ENCODE results near the gene CDAN1. TPM values are rescaled to one million over a fixed set of nuclear protein-coding genes. Genes with fewer than 3 reads are reported as not detected.

CDAN1 gene
- total RNA-seq, 1 donor from 2014 or later = 20.6 TPM

DNA sequence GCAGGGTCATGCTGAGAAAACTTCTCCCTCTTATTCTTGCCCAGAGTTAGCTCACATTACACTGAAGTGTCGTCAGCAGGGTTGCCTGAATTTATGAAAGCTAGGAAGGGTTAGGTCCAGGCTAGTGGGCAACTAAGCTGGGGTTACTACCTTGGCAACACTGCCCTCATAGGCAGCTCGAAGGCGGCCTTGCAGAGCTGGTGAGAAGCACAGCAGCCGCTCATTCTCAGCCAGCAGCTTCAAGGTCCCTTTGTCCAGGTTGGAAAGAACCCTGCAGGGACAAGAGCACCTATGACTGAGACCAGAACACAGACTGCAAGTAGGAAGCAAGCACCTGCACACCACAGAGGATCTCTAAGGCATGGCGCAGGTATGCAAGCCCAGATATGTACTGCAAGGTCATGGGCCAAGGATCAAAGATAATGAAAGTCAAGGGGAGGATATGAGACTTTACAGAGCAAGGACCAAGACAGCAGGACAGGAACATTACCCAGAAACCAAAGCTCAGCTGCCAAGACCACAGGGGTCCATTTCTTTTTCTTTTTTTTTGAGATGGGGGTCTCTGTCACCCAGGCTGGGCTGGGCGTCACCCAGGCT, 2.8 kb downstream of the CDAN1 start:
- no peak overlapping the region for H3K27ac Mint-ChIP-seq (ENCODE audit: unreplicated experiment)

DNA sequence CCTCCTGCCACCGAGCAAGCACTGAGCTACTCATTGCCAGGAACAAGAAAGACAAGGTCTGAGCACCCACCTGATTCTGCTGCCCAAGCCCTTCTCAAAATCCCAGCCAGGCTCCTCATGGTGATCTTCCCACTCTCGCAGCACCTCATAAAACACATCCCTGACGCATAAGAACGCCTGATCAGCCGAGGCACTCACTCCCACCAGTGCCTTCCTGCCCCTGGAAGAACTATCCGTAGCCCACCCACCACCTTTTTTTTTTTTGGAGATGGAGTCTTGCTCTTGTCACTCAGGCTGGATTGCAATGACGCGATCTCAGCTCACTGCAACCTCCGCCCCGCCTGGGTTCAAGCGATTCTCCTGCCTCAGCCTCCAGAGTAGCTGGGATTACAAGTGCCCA, 3.9 kb downstream of the CDAN1 start:
- Mint-ChIP-seq H3K4me3 (ENCODE audit: unreplicated experiment) (no peak overlapping the region), H3K4me1 (ENCODE audit: low read depth, unreplicated experiment) (peaks cover 19% of the 10 kb centered on the region), H3K36me3 (ENCODE audit: unreplicated experiment) (no peaks in the 10 kb centered on the region), H3K27ac (ENCODE audit: unreplicated experiment) (no peak overlapping the region), H3K27me3 (ENCODE audit: unreplicated experiment) (peaks cover 17% of the 10 kb centered on the region), H3K9me3 (ENCODE audit: unreplicated experiment) (peaks cover 16% of the 10 kb centered on the region)
- TF ChIP-seq, protein P1, sequence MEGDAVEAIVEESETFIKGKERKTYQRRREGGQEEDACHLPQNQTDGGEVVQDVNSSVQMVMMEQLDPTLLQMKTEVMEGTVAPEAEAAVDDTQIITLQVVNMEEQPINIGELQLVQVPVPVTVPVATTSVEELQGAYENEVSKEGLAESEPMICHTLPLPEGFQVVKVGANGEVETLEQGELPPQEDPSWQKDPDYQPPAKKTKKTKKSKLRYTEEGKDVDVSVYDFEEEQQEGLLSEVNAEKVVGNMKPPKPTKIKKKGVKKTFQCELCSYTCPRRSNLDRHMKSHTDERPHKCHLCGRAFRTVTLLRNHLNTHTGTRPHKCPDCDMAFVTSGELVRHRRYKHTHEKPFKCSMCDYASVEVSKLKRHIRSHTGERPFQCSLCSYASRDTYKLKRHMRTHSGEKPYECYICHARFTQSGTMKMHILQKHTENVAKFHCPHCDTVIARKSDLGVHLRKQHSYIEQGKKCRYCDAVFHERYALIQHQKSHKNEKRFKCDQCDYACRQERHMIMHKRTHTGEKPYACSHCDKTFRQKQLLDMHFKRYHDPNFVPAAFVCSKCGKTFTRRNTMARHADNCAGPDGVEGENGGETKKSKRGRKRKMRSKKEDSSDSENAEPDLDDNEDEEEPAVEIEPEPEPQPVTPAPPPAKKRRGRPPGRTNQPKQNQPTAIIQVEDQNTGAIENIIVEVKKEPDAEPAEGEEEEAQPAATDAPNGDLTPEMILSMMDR (IDR thresholded peaks at IDR 0.05; ENCODE audit: partially characterized antibody, unreplicated experiment) = no peak
- no peak for DNase-seq

More for the DNA sequence above, 2.8 kb downstream of the CDAN1 start:
- Mint-ChIP-seq H3K9me3 (ENCODE audit: unreplicated experiment) (peaks cover 15% of the 10 kb centered on the region), H3K36me3 (ENCODE audit: unreplicated experiment) (no peaks in the 10 kb centered on the region), H3K4me3 (ENCODE audit: unreplicated experiment) (no peak overlapping the region), H3K4me1 (ENCODE audit: low read depth, unreplicated experiment) (peaks cover 12% of the 10 kb centered on the region), H3K27me3 (ENCODE audit: unreplicated experiment) (peaks cover 12% of the 10 kb centered on the region)
- TF ChIP-seq, protein P1 (IDR thresholded peaks at IDR 0.05; ENCODE audit: partially characterized antibody, unreplicated experiment) = no peak
- no peak for DNase-seq

DNA sequence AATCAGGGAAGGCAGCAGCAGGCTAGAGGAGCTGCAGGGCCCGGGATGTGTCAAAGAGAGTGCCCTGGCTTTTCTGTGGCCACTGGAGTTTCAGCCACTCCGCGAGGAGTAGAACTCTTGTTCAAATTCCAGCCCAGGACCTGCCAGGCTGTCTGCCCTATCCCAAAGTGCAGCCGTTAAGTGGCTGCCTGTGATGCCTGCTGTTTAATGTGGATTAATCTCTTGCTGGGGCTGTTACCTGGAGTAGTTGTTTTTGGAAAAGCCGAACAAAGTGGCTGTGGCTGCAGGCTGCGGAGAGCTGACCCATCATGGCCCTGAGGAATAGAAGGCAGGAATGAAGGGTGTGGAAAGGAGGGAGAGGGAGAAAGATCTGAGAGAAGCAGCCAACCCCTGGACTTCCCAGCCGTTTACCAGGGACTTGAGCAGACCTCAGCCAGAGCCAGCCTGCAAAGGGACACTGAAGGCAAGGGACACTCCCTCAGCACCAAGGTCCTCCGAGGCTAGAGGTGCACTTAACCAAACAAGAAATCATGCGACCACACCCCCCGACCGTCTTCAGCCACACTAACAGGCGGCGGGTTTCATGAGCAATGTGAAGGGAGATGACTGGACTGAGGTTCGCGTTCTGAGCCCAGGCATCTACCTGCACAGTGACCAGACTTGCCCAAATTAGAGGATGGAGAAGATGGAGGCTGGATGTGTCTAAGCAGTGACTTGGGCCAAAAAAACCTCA, 4.7 kb downstream of the CDAN1 start:
- Mint-ChIP-seq H3K9me3 (ENCODE audit: unreplicated experiment) (peaks cover 17% of the 10 kb centered on the region), H3K27me3 (ENCODE audit: unreplicated experiment) (peaks cover 15% of the 10 kb centered on the region), H3K4me1 (ENCODE audit: low read depth, unreplicated experiment) (peaks cover 22% of the 10 kb centered on the region), H3K27ac (ENCODE audit: unreplicated experiment) (no peak overlapping the region), H3K36me3 (ENCODE audit: unreplicated experiment) (no peaks in the 10 kb centered on the region), H3K4me3 (ENCODE audit: unreplicated experiment) (no peak overlapping the region)
- no peak for DNase-seq
- TF ChIP-seq, protein P1 (IDR thresholded peaks at IDR 0.05; ENCODE audit: partially characterized antibody, unreplicated experiment) = no peak

DNA sequence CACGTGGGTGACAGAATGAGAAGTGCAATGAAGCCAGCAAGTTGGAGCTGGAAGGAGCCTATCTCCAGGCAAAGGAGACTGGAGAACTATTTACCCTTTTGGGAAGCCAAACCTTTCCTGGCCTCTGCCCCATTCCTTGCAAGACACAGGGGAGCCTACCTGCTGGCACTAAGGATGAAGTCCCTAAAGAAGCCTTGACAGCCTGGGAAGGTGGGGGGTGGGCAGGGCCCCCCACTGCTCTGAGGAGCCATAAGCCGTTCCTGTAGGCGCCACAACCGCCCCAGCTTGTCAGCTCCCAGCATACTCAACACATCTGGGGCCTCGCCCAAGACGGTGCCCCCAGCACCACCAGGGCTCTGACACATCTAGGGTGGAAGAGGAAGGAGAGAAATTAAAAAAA, 5.5 kb downstream of the CDAN1 start:
- TF ChIP-seq, protein P1 (IDR thresholded peaks at IDR 0.05; ENCODE audit: partially characterized antibody, unreplicated experiment) = no peak
- peaks cover 30% of the 10 kb centered on the region for H3K4me1 Mint-ChIP-seq (ENCODE audit: low read depth, unreplicated experiment)
- peaks cover 15% of the 10 kb centered on the region for H3K27me3 Mint-ChIP-seq (ENCODE audit: unreplicated experiment)
- peaks cover 17% of the 10 kb centered on the region for H3K9me3 Mint-ChIP-seq (ENCODE audit: unreplicated experiment)
- H3K4me3 Mint-ChIP-seq (ENCODE audit: unreplicated experiment) = no peak overlapping the region
- DNase-seq = no peak
- H3K36me3 Mint-ChIP-seq (ENCODE audit: unreplicated experiment) = no peaks in the 10 kb centered on the region
- no peak overlapping the region for H3K27ac Mint-ChIP-seq (ENCODE audit: unreplicated experiment)

DNA sequence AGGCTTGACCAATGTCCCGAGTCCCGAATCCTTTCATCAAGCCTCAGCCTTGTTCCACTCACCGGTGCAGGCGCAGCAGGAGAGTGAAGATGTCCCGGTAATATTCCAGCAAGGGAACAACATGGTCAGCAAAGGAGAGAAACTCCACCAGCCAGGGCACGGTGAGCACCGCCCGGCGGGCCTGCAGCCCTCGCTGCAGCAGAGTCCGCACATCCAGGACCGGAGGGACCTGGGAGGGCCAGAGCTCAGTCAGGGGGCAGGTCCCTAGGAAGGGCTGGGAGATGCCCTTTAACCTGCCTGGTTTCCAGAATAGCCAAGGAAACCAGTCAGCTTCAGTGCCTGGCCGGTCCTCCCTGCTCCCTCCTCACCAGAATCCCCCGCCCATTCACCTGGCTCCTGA, 6.4 kb downstream of the CDAN1 start:
- no peak overlapping the region for H3K4me3 Mint-ChIP-seq (ENCODE audit: unreplicated experiment)
- TF ChIP-seq, protein P1 (IDR thresholded peaks at IDR 0.05; ENCODE audit: partially characterized antibody, unreplicated experiment) = no peak
- H3K36me3 Mint-ChIP-seq (ENCODE audit: unreplicated experiment) = no peaks in the 10 kb centered on the region

More for the DNA sequence above, 6.4 kb downstream of the CDAN1 start:
- H3K27ac Mint-ChIP-seq (ENCODE audit: unreplicated experiment) = no peak overlapping the region
- H3K4me1 Mint-ChIP-seq (ENCODE audit: low read depth, unreplicated experiment) = peaks cover 31% of the 10 kb centered on the region
- no peak for DNase-seq
- H3K9me3 Mint-ChIP-seq (ENCODE audit: unreplicated experiment) = peaks cover 17% of the 10 kb centered on the region
- peaks cover 15% of the 10 kb centered on the region for H3K27me3 Mint-ChIP-seq (ENCODE audit: unreplicated experiment)

Data from glutamatergic neuron (in vitro differentiated cells).